Measurements from ENCODE around the gene CCDC142. TPM values are rescaled to one million over a fixed set of nuclear protein-coding genes. Genes with fewer than 3 reads are reported as not detected.
"Not testable (repeated sequence)": the region's sequence is repeated elsewhere in the genome, so short reads cannot be mapped to it uniquely, and the experiment has no call there.

The CCDC142 gene
- total and polyA plus RNA-seq, 4 donors: 5.5 to 25.5 (median 13.0) TPM

DNA sequence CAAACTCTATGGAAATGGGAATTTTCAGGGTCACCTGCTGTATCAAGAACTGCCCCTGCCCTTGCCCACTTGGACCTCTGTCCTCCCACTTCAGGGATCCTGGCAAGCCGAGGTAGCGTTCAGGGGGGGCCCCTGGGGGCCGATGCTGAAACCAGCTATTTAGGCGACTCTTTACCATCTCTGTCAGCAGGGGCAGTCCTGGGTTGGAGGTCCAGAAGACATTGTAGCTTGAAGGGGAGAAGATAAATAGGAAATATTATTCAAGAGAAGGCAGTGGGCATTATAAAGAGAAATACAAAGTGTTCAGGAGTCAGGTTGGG lies 20.1 kb downstream of the CCDC142 start:
- Histone ChIP-seq H3K9ac (ENCODE audit: insufficient read depth in 1 of 2, low read length in 2 of 2) (no peak overlapping the region), H3K36me3 (ENCODE audit: control insufficient read depth in 4 of 4, insufficient read depth in 4 of 4, low read length in 4 of 4) (peaks cover 4 to 15% (median 7%) of the 10 kb centered on the region in 4 donors), H3K4me1 (ENCODE audit: control insufficient read depth in 5 of 5, insufficient read depth in 5 of 5, low read length in 5 of 5) (peaks cover 6 to 13% (median 10%) of the 10 kb centered on the region in 5 donors), H3K27me3 (ENCODE audit: control insufficient read depth in 3 of 3, insufficient read depth in 3 of 3, low read length in 2 of 3) (no peaks in the 10 kb centered on the region), H3K27ac (ENCODE audit: low read depth in 1 of 2, low read length in 1 of 2) (no peak overlapping the region), H3K9me3 (ENCODE audit: control insufficient read depth in 4 of 4, insufficient read depth in 3 of 4, low read length in 3 of 4) (no peaks in the 10 kb centered on the region), H3K4me3 (no peak overlapping the region)
- 88 to 90% methylated on average over 4 of the region's 4 CpGs for WGBS, 2 donors
- TF ChIP-seq CTCF (IDR thresholded peaks at IDR 0.05; ENCODE audit: control extremely low read depth, extremely low read depth): no peak
- ATAC-seq (ENCODE audit: insufficient read depth, low FRiP score): no peak
- no peak for DNase-seq

DNA sequence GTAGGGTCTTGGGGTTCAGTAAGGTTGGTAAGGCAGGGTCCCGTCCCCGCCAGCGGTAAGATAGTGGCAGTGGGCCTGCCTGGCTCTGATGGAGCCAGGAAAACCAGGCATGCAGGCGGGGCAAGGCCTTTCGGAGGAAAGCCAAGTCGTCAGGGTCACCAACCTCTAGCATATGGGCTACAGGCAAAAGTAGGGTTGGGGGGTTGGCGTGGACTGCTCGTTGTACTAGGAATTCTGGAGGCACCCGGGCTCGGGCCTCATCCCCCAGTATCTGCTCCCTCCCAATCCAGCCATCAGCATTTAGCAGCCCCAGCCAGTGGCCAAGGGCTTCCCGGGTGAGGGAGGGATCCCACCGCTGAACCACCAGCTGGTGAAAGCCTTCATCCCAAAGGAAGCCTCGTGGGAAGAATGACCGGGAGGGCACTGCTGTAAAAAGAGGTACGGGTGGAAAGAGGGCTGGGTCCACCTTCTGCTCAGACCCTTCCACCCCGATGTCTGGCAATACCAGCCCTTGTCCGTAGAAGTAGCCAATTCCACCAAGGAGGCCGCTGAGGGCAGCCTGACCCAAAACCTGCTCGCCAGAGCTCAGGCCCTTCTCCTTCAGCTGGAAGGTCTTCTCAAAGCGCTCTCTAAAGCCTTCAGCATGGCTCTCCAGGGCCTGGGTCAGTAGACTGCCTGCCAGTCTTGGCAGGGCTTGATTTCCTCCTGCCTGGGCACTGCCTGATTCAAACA lies 20.6 kb downstream of the CCDC142 start:
- no peak overlapping the region for H3K9ac ChIP-seq (ENCODE audit: insufficient read depth in 1 of 2, low read length in 2 of 2)
- WGBS, 2 donors: 94 to 95% methylated on average over 20 of the region's 20 CpGs
- peaks cover 6 to 13% (median 10%) of the 10 kb centered on the region in 5 donors for H3K4me1 ChIP-seq (ENCODE audit: control insufficient read depth in 5 of 5, insufficient read depth in 5 of 5, low read length in 5 of 5)
- H3K27ac ChIP-seq (ENCODE audit: low read depth in 1 of 2, low read length in 1 of 2): no peak overlapping the region
- DNase-seq (no peak), ATAC-seq (ENCODE audit: insufficient read depth, low FRiP score) (no peak)
- no peak overlapping the region for H3K4me3 ChIP-seq
- H3K9me3 ChIP-seq (ENCODE audit: control insufficient read depth in 4 of 4, insufficient read depth in 3 of 4, low read length in 3 of 4): no peaks in the 10 kb centered on the region
- no peak for TF ChIP-seq CTCF (IDR thresholded peaks at IDR 0.05; ENCODE audit: control extremely low read depth, extremely low read depth)
- peaks cover 4 to 15% (median 7%) of the 10 kb centered on the region in 4 donors for H3K36me3 ChIP-seq (ENCODE audit: control insufficient read depth in 4 of 4, insufficient read depth in 4 of 4, low read length in 4 of 4)
- no peaks in the 10 kb centered on the region for H3K27me3 ChIP-seq (ENCODE audit: control insufficient read depth in 3 of 3, insufficient read depth in 3 of 3, low read length in 2 of 3)

DNA sequence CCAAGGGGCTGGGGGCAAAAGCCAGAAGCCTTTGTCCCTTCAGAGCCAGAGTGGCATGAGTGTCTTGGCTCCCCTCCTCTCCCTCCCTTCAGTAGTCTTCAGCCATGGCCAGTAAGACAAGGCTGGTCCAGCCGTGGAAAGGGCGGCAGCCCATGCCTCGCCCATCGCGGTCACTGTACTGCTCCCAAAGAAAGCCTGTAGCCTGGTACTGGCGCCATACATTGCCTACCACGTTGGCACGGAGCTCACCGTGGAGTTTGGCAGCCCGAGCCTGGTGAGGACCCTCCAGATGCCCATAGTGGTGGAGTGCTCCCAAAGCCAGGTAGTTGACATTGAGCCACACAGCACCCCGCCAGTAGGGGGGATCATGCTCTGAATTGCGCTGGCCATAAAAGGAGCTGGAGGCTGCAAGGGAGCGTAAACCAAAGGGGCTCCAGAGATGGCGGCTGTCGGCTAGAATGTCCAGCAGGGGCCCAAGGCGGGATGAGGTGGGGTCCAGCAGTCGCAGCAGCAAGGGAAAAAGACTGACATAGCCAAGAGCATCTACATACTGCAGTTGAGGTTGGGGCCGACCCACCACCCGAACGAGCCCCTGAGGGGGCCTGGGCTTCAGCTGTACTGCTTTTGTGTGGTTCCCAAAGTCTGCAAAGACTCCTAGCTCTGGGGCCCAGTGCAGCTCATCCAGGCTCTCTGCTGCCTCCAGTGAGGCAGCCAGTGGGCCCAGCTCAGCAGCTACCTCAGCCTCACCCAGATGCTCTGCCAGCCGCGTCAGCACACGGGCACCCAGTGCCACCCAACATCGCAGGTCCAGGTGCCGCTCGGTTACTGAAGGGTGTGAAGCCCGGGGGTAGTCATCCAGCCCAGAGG lies 21.4 kb downstream of the CCDC142 start:
- H3K27ac ChIP-seq (ENCODE audit: low read depth in 1 of 2, low read length in 1 of 2): no peak overlapping the region
- no peak for TF ChIP-seq CTCF (IDR thresholded peaks at IDR 0.05; ENCODE audit: control extremely low read depth, extremely low read depth)
- H3K4me3 ChIP-seq: no peak overlapping the region
- peaks cover 9 to 21% (median 13%) of the 10 kb centered on the region in 5 donors for H3K4me1 ChIP-seq (ENCODE audit: control insufficient read depth in 5 of 5, insufficient read depth in 5 of 5, low read length in 5 of 5)
- DNase-seq (peak in 1 of 3 donors; percentile 14), ATAC-seq (ENCODE audit: insufficient read depth, low FRiP score) (no peak)
- no peaks in the 10 kb centered on the region for H3K9me3 ChIP-seq (ENCODE audit: control insufficient read depth in 4 of 4, insufficient read depth in 3 of 4, low read length in 3 of 4)
- H3K27me3 ChIP-seq (ENCODE audit: control insufficient read depth in 3 of 3, insufficient read depth in 3 of 3, low read length in 2 of 3): no peaks in the 10 kb centered on the region
- no peak overlapping the region for H3K9ac ChIP-seq (ENCODE audit: insufficient read depth in 1 of 2, low read length in 2 of 2)
- whole genome bisulfite sequencing, 2 donors: 93 to 95% methylated on average over 27 of the region's 27 CpGs
- peaks cover 4 to 15% (median 7%) of the 10 kb centered on the region in 4 donors for H3K36me3 ChIP-seq (ENCODE audit: control insufficient read depth in 4 of 4, insufficient read depth in 4 of 4, low read length in 4 of 4)

GRCh38 chr2:74460187-74460586 lies 22.6 kb downstream of the CCDC142 start:
- H3K27me3 ChIP-seq (ENCODE audit: control insufficient read depth in 3 of 3, insufficient read depth in 3 of 3, low read length in 2 of 3); H3K27ac ChIP-seq (ENCODE audit: low read depth in 1 of 2, low read length in 1 of 2); H3K9me3 ChIP-seq (ENCODE audit: control insufficient read depth in 4 of 4, insufficient read depth in 3 of 4, low read length in 3 of 4); ATAC-seq (ENCODE audit: insufficient read depth, low FRiP score); H3K4me3 ChIP-seq; H3K9ac ChIP-seq (ENCODE audit: insufficient read depth in 1 of 2, low read length in 2 of 2); DNase-seq: not testable (repeated sequence)
- 84 to 86% methylated on average over 10 of the region's 10 CpGs for WGBS, 2 donors
- Histone ChIP-seq H3K4me1 (ENCODE audit: control insufficient read depth in 5 of 5, insufficient read depth in 5 of 5, low read length in 5 of 5) (peaks cover 10 to 33% (median 15%) of the 10 kb centered on the region in 5 donors), H3K36me3 (ENCODE audit: control insufficient read depth in 4 of 4, insufficient read depth in 4 of 4, low read length in 4 of 4) (peaks cover 6 to 15% (median 7%) of the 10 kb centered on the region in 4 donors)

- Histone ChIP-seq H3K4me1 (ENCODE audit: control insufficient read depth in 5 of 5, insufficient read depth in 5 of 5, low read length in 5 of 5) (peaks cover 10 to 34% (median 15%) of the 10 kb centered on the region in 5 donors), H3K36me3 (ENCODE audit: control insufficient read depth in 4 of 4, insufficient read depth in 4 of 4, low read length in 4 of 4) (peaks cover 6 to 15% (median 7%) of the 10 kb centered on the region in 4 donors)
- DNase-seq; H3K9me3 ChIP-seq (ENCODE audit: control insufficient read depth in 4 of 4, insufficient read depth in 3 of 4, low read length in 3 of 4); H3K9ac ChIP-seq (ENCODE audit: insufficient read depth in 1 of 2, low read length in 2 of 2); H3K4me3 ChIP-seq; H3K27me3 ChIP-seq (ENCODE audit: control insufficient read depth in 3 of 3, insufficient read depth in 3 of 3, low read length in 2 of 3); ATAC-seq (ENCODE audit: insufficient read depth, low FRiP score); H3K27ac ChIP-seq (ENCODE audit: low read depth in 1 of 2, low read length in 1 of 2): not testable (repeated sequence)
- 78 to 81% methylated on average over 13 of the region's 13 CpGs for WGBS, 2 donors
Observed at GRCh38 chr2:74459503-74460118, 23.2 kb downstream of the CCDC142 start.

Measured in lung (tissue), 12 donors.